GM19193 (cell line): ENCODE results near the gene ERICH4.

ENCODE experiments used
- POLR2A ChIP-seq: IDR thresholded peaks from 4 replicates; pipeline ENCODE4 v1.6.1; 2011; ENCODE audit not compliant: insufficient read depth, insufficient read length; ENCODE audit errors: extremely low read depth

The ERICH4 gene

DNA sequence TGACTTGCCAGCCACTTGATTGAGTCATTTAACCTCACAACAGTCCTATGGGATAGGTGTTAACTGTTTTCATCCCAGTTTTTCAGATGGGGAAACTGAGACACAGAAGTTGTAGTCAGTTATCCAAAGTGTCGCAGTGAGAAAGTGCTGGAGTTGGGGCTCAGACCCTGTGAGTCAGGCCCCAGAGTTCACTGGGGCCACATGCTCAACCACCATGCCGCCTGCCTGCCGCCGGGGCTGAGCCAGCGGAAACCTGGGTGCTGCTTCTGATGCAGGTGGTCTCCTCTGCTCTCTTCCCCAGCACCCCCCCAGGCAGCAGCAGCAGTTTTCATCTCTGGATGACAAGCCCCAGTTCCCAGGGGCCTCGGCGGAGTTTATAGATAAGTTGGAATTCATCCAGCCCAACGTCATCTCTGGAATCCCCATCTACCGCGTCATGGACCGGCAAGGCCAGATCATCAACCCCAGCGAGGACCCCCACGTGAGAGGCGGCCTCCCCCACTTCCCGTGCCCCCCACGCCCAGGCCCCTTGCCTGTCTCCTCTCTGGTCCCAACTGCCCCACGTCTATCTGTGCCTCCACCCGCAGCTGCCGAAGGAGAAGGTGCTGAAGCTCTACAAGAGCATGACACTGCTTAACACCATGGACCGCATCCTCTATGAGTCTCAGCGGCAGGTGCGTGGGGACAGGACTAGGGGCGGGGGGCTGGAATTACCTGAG, 32.5 kb upstream of the ERICH4 start:
- no peak for TF ChIP-seq POLR2A

DNA sequence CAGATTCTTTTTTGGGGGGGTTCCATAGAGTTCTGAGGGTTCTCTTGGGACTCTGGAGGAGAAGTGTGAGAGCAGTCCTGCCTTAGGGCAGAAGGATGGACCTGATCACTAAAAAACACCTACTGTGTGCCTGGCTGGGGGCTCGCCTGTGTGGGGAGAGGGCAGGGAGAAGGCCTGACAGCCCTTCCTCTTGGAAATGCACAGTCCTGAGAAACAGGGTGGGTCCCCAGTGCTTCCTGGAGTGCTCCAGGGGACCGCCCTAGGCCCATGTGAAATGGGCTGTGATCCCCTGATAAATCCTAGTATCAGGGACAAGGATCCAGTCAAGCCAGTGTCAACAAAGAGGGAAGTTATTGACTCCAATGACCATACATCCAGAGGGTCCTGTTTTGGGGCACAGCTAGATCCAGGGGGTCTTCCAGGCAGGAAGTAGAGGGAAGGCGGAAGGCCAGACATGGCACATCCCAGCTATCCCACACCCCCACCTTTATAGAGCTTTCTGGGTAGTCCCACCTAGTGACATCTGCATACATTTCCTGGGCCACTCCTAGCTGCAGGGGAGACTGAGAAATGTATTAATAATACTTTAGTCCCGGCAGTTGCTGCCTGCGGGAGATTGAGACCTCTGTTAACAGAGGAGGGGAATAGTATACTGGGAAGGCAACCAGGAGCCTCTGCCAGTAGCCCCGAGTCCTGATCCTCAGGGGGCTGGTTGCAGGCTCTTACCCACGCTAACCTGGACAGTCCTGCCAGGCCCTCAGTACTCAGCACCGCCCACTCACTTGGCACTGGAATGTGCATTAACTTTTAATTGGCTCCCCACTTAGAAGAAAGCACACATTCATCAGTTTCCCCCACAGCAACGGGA, 31.6 kb upstream of the ERICH4 start:
- TF ChIP-seq POLR2A, result no peak

DNA sequence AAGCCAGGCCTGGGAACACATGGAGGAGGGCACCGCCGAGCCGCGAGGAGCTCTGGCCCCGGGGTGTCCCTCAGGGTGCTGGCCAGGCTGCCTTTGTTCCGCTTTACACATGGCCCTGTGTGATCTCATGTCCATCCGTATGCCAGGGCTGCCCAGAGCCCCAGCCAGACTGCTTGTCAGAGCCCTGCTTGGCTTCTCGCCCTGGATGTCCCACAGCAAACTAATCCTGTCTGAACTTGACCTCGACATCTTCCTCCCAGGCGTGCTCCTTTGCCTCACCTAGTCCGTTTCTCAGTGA, 31.0 kb upstream of the ERICH4 start:
- TF ChIP-seq POLR2A, result no peak

GRCh38 chr19:41412953-41413352, 30.0 kb upstream of the ERICH4 start:
- TF ChIP-seq POLR2A, result no peak

DNA sequence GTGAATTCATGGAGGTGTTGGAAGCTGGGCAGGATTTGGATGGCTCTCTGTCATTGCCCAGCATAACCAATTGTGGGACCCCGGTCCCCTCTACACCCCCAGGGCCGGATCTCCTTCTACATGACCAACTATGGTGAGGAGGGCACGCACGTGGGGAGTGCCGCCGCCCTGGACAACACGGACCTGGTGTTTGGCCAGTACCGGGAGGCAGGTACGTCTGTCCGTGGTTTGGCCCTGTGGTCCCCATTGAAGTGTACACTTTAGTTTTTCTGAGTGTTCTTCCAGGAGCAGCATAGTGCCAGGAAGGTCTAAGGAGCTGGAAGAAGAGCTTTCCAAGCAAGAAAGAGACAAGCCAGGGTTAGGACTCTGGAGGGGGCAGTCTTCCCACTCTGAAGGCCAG, 29.0 kb upstream of the ERICH4 start:
- TF ChIP-seq POLR2A, result no peak

- TF ChIP-seq POLR2A, result no peak
Measured at GRCh38 chr19:41414461-41414860, 28.5 kb upstream of the ERICH4 start.

DNA sequence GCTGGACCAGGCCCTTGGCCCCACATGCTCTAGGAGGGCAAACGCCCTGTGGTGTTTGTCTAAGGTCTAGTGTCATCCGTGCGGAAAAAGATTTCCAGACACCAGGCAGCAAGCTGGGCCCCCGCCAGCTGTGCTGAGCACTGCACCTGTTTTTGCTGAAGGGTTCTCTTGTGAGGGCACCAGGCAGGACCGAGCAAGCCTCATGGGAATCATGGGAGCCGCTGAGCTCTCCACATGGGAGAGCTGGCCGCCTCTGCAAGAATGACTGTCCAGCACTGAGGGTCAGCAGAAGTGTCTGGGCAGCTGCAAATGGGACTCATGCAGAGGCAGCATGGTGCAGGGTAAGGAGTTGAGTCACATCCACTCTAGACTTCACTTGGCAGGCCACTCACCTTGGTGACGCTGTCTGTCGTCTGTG, 27.8 kb upstream of the ERICH4 start:
- no peak for TF ChIP-seq POLR2A

DNA sequence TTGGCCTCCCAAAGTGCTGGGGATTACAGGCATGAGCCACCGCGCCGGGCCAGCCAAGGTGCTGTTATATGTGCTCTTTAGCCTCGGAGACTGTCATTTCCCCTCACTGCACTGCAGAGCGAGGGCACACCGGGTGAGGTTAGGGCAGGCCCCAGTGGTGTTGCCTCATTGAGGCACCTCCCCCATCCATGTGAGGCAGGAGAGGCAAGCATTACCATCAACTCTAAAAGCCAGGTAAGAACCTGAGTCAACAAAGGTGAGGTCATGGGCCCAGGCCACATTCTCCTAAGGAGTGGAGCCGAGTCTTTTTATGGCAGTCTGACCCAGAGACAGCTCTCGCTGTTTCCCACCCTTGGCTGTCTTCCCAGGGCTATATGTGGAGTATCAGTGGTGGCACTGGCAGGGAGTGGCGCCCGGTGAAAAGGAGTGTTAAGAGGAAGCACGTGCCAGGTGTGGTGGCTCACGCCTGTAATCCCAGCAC, 26.7 kb upstream of the ERICH4 start:
- TF ChIP-seq POLR2A, result no peak

DNA sequence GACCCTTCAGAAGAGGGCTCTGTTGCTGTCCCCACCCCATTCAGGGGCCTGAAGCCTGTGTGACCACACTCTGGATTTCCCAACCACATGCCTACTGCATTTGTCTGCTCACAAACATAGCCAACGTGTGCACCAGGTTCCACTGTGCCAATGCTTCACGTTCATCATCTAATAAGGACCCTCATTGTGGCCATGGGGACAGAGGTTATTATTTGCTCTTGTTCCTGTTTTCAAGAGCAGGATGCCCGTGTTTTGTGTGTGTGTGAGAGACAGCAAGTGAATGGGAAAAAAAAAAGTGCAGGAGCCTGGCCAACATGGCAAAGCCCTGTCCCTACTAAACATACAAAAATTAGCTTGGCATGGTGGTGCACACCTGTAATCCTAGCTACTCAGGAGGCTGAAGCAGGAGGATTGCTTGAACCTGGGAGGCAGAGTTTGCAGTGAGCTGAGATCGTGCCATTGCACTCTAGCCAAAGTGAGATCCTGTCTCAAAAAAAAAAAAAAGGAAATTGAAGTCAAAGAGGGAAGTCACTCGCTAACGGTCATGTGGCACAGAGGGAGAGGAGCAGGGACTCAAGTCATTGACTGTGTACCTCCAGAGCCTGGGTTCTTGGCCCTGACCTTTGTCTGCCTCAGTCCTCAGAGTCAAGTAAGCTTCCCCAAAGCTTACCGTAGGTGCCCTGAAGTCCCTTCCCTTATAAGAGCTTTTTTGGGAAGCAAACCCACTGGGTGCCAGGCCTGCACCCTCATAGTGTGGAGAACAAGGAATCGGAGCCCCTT, 22.7 kb upstream of the ERICH4 start:
- TF ChIP-seq POLR2A, result no peak

- no peak for TF ChIP-seq POLR2A
Measured at GRCh38 chr19:41421314-41421713, 21.6 kb upstream of the ERICH4 start.

GRCh38 chr19:41421973-41422372, 21.0 kb upstream of the ERICH4 start:
- no peak for TF ChIP-seq POLR2A

GRCh38 chr19:41422456-41422855, 20.5 kb upstream of the ERICH4 start:
- no peak for TF ChIP-seq POLR2A

DNA sequence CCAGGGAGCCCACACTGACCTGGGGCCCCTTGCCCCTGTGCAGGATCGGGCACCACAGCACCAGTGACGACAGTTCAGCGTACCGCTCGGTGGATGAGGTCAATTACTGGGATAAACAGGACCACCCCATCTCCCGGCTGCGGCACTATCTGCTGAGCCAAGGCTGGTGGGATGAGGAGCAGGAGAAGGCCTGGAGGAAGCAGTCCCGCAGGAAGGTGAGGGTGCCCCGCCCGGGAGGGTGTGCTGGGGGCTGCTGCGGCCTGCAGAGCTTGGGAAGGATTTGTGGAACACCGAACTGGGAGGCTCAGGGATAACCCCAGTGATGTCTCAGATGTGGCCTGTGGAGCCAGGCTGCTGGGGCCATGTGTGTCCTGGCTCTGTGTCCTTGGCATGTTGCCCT, 20.0 kb upstream of the ERICH4 start:
- TF ChIP-seq POLR2A, result no peak

- no peak for TF ChIP-seq POLR2A
Measured at GRCh38 chr19:41424335-41425173, 18.4 kb upstream of the ERICH4 start.
